Suprapubic skin (tissue), 4 donors: ENCODE measurements around the gene PPP1R12B. TPM values are rescaled to one million over a fixed set of nuclear protein-coding genes. Genes with fewer than 3 reads are reported as not detected.
A peak's percentile ranks its signal among the peaks of the same experiment; 100 is the strongest.
"Not testable (repeated sequence)": the region's sequence is repeated elsewhere in the genome, so short reads cannot be mapped to it uniquely, and the experiment has no call there.

Experiments
- DNase-seq, 2 donors: peaks; one replicate each; pipeline ENCODE4 v3.0.0-alpha.2; 2019; ENCODE audit warnings: low spot score in 2 of 2
- H3K27ac ChIP-seq: fragments of 200-600 bp; sonication (generic); one replicate; pipeline ENCODE4 v1.5.1; 2019
- H3K27me3 ChIP-seq: fragments of 200-600 bp; sonication (generic); one replicate; pipeline ENCODE4 v1.5.1; 2019
- H3K36me3 ChIP-seq: fragments of 200-600 bp; sonication (generic); one replicate; pipeline ENCODE4 v1.5.1; 2019
- H3K4me1 ChIP-seq: fragments of 200-600 bp; sonication (generic); one replicate; pipeline ENCODE4 v1.5.1; 2019
- H3K4me3 ChIP-seq: fragments of 200-600 bp; sonication (generic); one replicate; pipeline ENCODE4 v1.5.1; 2019; ENCODE audit warnings: mild to moderate bottlenecking
- H3K9me3 ChIP-seq: fragments of 200-600 bp; sonication (generic); one replicate; pipeline ENCODE4 v1.5.1; 2019
- EP300 ChIP-seq: sonication (generic); formaldehyde crosslinking; IDR thresholded peaks from one replicate; pipeline ENCODE4 v1.6.1; 2017; ENCODE audit warnings: antibody characterized with exemption
- POLR2A ChIP-seq, 2 donors: fragments of 450-650 bp; IDR thresholded peaks; one replicate each; pipeline ENCODE4 v1.6.1; 2017; ENCODE audit warnings: antibody characterized with exemption in 2 of 2, mild to moderate bottlenecking in 2 of 2, moderate library complexity in 2 of 2
- POLR2AphosphoS5 ChIP-seq, 3 donors: sonication (generic); formaldehyde crosslinking; IDR thresholded peaks; one replicate each; pipeline ENCODE4 v1.6.1; 2017; ENCODE audit warnings: antibody characterized with exemption in 3 of 3
- WGBS: methylation state at CpG from one replicate; pipeline ENCODE4 v1.1.5; 2018; 5-methylcytosine and 5-hydroxymethylcytosine counted together
- total RNA-seq, 4 donors: library from RNA; depleted of rRNA; stranded (reverse); fragments of >200 nt; gene quantifications; one replicate each; pipeline ENCODE4 v1.1.0, GENCODE V29; 2016
- TF ChIP-seq, protein P1 (sequence below), 2 donors: fragments of 200-600 bp in 1 of 2; fragments of 450-650 bp in 1 of 2; sonication (generic) in 1 of 2; IDR thresholded peaks; one replicate each; pipeline ENCODE4 v1.5.1; 2016 to 2019; ENCODE audit warnings: antibody characterized with exemption in 2 of 2, mild to moderate bottlenecking in 1 of 2, moderate library complexity in 1 of 2

The PPP1R12B gene
- total RNA-seq, 4 donors from 2014 or later, result 28.4 to 90.7 (median 30.8) TPM

DNA sequence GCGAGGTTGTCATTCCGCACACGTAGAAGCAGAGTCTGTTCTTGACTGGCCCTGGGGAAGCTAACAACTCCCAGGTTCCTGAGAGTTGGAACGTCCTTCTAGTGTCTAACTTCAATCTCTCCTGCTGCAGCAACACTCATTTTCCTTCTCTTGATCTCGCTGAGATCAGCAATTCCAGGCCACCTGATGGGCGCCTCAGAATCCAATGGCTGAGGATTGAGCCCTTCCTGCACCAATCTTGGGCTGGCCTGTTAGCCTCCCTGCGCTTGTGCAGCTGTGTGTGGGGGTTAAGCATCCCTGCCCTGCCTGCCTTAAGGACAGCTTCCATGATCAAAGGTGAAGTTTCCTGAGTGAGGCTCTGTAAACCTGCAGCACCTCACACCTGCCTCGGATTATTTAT, 273.9 kb downstream of the PPP1R12B start:
- 92% methylated on average over 7 of the region's 8 CpGs for WGBS
- H3K4me3 ChIP-seq, result no peak overlapping the region
- H3K4me1 ChIP-seq, result peaks cover 12% of the 10 kb centered on the region
- DNase-seq, result no peak
- H3K27ac ChIP-seq, result no peak overlapping the region
- no peak for TF ChIP-seq EP300
- no peak for TF ChIP-seq POLR2AphosphoS5 (IDR thresholded peaks at IDR 0.05)
- peaks cover 6% of the 10 kb centered on the region for H3K27me3 ChIP-seq
- no peaks in the 10 kb centered on the region for H3K36me3 ChIP-seq
- H3K9me3 ChIP-seq, result no peaks in the 10 kb centered on the region

DNA sequence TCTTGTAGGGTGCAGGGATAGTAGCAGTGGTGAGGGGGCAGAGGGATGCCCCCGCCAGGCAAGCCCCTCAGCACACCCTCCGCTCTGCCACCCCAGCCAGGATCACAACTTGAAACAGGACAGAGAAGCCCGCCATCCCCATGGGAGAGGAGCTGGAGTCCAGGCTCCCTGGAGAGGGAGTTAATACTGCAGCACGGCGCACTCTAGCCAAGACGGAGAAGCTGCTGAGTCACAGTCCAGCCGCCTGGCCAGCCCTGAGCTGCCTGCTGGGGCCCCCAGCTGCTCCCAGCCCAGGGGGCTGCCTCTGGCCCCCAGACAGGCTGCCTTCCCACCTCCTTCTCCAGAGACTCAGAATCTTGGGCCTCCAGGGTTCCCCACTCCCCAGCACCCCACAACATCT, 274.6 kb downstream of the PPP1R12B start:
- Histone ChIP-seq H3K4me3 (no peak overlapping the region), H3K4me1 (peaks cover 11% of the 10 kb centered on the region), H3K36me3 (no peaks in the 10 kb centered on the region), H3K9me3 (no peaks in the 10 kb centered on the region), H3K27me3 (peaks cover 6% of the 10 kb centered on the region), H3K27ac (no peak overlapping the region)
- TF ChIP-seq EP300, result no peak
- no peak for TF ChIP-seq POLR2A (IDR thresholded peaks at IDR 0.05)
- TF ChIP-seq, protein P1, sequence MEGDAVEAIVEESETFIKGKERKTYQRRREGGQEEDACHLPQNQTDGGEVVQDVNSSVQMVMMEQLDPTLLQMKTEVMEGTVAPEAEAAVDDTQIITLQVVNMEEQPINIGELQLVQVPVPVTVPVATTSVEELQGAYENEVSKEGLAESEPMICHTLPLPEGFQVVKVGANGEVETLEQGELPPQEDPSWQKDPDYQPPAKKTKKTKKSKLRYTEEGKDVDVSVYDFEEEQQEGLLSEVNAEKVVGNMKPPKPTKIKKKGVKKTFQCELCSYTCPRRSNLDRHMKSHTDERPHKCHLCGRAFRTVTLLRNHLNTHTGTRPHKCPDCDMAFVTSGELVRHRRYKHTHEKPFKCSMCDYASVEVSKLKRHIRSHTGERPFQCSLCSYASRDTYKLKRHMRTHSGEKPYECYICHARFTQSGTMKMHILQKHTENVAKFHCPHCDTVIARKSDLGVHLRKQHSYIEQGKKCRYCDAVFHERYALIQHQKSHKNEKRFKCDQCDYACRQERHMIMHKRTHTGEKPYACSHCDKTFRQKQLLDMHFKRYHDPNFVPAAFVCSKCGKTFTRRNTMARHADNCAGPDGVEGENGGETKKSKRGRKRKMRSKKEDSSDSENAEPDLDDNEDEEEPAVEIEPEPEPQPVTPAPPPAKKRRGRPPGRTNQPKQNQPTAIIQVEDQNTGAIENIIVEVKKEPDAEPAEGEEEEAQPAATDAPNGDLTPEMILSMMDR (IDR thresholded peaks at IDR 0.05), result no peak
- no peak for TF ChIP-seq POLR2AphosphoS5 (IDR thresholded peaks at IDR 0.05)
- WGBS, result 65% methylated on average over 4 of the region's 7 CpGs
- DNase-seq, result no peak

GRCh38 chr1:202623476-202623875, 275.0 kb downstream of the PPP1R12B start:
- not testable (repeated sequence) for DNase-seq, H3K27me3 ChIP-seq, H3K36me3 ChIP-seq, H3K27ac ChIP-seq, H3K4me1 ChIP-seq, H3K4me3 ChIP-seq, H3K9me3 ChIP-seq
- 66% methylated on average over 11 of the region's 12 CpGs for WGBS

DNA sequence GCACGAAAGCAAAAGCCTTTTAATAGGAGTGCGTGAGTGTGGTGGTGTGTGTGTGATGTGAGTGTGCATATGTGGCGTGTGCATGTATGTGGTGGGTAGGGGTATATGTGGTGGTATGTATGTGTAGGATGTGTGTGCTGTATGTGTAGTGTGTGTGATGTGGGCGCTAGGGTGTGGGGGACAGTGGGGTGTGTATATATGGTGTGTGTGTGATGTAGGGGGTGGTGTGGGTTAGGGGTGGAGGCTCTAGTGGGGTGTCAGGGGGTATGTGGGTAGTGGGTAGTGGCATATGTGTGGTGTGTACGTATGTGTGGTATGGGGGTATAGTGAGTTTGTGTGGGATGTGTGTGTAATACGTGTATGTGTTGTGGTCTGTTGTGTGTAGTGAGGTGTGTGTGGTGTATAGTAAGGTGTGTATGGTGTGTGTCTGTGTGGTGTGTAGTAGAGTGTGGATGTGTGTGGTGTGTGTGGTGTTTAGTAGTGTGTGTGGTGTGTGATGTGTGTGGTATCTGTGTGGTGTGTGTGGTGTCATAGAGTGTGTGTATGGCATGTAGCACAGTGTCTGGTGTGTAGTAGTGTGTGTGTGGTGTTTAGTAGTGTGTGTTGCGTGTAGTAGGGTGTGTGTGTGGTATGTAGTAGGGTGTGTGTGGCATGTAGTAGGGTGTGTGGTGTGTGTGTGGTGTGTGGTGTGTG, 275.7 kb downstream of the PPP1R12B start:
- DNase-seq, result no peak
- Histone ChIP-seq H3K9me3 (no peaks in the 10 kb centered on the region), H3K36me3 (no peaks in the 10 kb centered on the region), H3K4me3 (no peak overlapping the region), H3K4me1 (no peaks in the 10 kb centered on the region), H3K27ac (no peak overlapping the region), H3K27me3 (peaks cover 6% of the 10 kb centered on the region)
- TF ChIP-seq EP300 (no peak), POLR2AphosphoS5 (IDR thresholded peaks at IDR 0.05) (no peak), POLR2A (IDR thresholded peaks at IDR 0.05) (no peak)
- TF ChIP-seq, protein P1 (IDR thresholded peaks at IDR 0.05), result no peak
- 81% methylated on average over 7 of the region's 7 CpGs for WGBS

DNA sequence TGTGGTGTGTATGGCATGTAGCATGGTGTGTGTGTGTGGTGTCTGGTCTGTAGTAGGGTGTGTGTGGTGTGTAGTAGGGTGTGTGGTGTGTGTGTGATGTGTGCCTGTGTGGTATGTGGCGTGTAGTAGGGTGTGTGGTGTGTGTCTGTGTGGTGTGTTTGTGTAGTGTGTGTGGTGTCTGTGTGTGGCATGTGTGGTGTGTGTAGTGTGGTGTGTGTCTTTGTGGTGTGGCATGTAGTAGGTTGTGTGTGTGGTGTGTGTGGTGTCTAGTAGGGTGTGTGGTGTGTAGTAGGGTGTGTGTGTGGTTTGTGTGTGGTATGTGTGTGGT, 276.2 kb downstream of the PPP1R12B start:
- Histone ChIP-seq H3K27ac (no peak overlapping the region), H3K36me3 (no peaks in the 10 kb centered on the region), H3K4me3 (no peak overlapping the region), H3K4me1 (no peaks in the 10 kb centered on the region), H3K9me3 (no peaks in the 10 kb centered on the region), H3K27me3 (peaks cover 6% of the 10 kb centered on the region)
- TF ChIP-seq POLR2A (IDR thresholded peaks at IDR 0.05) (no peak), POLR2AphosphoS5 (IDR thresholded peaks at IDR 0.05) (no peak), EP300 (no peak)
- TF ChIP-seq, protein P1 (IDR thresholded peaks at IDR 0.05), result no peak
- DNase-seq, result no peak
- 48% methylated on average over 1 of the region's 1 CpG for WGBS

DNA sequence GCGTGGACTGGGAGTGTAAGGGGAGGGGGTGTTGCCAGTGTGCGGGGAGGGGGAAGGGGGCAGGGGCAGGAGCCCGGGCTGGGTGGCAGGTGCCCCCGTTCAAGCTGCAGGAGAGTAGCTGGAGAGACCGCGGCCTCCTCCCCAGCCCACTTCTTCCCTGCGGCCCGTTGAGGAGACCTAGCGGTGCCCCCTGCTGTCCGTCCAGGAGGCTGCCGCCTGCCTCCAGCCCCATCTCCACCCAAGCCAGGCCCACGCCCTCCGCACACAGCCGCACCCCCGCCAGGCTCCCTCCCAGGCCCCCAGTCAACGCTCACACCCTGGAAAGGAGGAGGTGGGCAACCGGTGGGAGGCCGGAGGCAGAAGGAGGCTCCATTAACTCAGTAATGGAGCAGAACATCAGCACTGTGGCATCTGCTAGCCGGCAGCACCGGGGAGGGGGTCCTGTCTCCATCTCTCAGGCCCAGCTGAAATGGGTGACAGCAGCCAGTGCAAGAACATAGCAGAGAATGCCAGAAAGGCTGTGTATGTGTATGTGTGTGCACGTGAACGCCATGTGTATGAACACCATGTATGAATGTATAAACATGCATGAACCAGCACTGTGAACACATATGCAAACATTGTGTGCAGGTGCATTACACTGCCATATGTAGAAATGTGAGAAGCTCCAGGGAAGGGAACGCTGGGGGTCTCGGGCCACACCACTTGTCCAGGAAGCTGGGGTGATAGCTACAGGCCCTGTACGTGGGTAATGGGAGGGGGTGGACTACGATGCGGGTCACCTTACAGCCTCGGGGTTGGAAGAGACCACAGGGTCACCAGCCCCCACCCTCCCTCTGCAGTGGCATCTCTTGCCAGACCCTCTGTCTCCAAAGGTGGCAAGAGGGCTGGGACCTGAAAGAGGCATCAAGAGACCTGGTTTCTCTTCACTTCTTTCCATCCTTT, 277.2 kb downstream of the PPP1R12B start:
- Histone ChIP-seq H3K4me3 (no peak overlapping the region), H3K27ac (no peak overlapping the region), H3K36me3 (no peaks in the 10 kb centered on the region), H3K4me1 (no peaks in the 10 kb centered on the region), H3K27me3 (peaks cover 11% of the 10 kb centered on the region), H3K9me3 (no peaks in the 10 kb centered on the region)
- TF ChIP-seq POLR2A (IDR thresholded peaks at IDR 0.05), result no peak
- TF ChIP-seq EP300, result no peak
- TF ChIP-seq, protein P1 (IDR thresholded peaks at IDR 0.05), result peak; percentile 17 to 66
- no peak for TF ChIP-seq POLR2AphosphoS5 (IDR thresholded peaks at IDR 0.05)
- DNase-seq, result no peak
- WGBS, result 35% methylated on average over 24 of the region's 28 CpGs

DNA sequence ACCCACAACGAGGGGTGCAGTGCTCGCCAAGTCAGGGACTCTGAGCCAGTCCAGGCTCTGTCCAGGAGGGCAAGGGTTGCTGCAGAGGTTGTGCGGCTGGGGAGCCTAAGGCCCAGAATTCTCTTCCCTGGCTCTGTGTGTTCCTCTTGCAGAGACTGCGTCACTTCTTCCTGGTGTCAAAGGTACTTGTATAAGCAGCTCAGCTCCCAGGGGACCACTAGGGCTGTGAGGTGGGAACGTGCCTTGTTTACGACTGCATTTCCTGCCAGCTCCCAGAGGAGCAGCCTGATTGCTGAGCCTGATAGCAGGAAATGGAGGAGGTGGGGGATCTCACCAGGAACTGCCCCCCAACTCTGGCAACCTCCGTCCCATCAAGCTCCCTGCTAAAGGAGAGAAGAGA, 278.5 kb downstream of the PPP1R12B start:
- peaks cover 22% of the 10 kb centered on the region for H3K27me3 ChIP-seq
- not testable (repeated sequence) for H3K36me3 ChIP-seq, H3K4me1 ChIP-seq, H3K4me3 ChIP-seq, H3K9me3 ChIP-seq, H3K27ac ChIP-seq, DNase-seq
- 71% methylated on average over 3 of the region's 7 CpGs for WGBS
